HepG2 (cell line): ENCODE data around the gene NELL1.

ENCODE experiments used
- SRSF1 ChIP-seq: fragments of 200-400 bp; formaldehyde crosslinking; optimal IDR thresholded peaks from 2 replicates; pipeline ENCODE3; 2017; ENCODE audit warnings: mild to moderate bottlenecking, low read depth, low read length, moderate library complexity
- TF ChIP-seq, protein P1 (sequence below), 2 experiments: sonication (generic) in 1 of 2; formaldehyde crosslinking in 1 of 2; IDR thresholded peaks; 2 replicates each; pipeline versions ENCODE4 v1.5.1 to v1.6.1; 2011 to 2020; ENCODE audit warnings: borderline replicate concordance in 1 of 2, low read depth in 1 of 2, low read length in 1 of 2, mild to moderate bottlenecking in 1 of 2, missing genetic modification reagents in 1 of 2, moderate library complexity in 1 of 2

DNA sequence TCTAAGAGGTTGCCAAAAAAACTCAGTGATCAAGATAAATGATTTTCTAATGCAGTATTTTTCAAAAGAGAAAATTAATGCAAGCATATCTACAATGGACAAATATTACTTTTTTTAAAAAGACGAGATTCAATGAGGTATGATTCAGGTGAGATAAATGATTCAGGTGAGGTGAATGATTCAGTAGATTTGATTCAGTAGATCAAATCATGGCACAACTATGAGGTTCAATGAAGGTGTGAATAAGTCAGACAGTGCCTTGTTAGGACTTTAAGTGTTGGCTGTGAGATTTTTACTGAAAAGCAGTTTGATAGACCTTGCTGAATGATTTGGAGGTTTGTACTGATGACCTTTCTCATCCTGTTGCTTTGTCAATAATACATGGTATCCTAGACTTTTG, 742.2 kb downstream of the NELL1 start:
- TF ChIP-seq, protein P1, sequence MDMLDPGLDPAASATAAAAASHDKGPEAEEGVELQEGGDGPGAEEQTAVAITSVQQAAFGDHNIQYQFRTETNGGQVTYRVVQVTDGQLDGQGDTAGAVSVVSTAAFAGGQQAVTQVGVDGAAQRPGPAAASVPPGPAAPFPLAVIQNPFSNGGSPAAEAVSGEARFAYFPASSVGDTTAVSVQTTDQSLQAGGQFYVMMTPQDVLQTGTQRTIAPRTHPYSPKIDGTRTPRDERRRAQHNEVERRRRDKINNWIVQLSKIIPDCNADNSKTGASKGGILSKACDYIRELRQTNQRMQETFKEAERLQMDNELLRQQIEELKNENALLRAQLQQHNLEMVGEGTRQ (IDR thresholded peaks at IDR 0.05; ENCODE audit: low read depth, low read length): no peak
- TF ChIP-seq, protein P1 (CRISPR knock-in tag; IDR thresholded peaks at IDR 0.05; ENCODE audit: borderline replicate concordance): no peak
- no peak for TF ChIP-seq SRSF1
